ENCODE data around the gene RHEX.
A peak's percentile ranks its signal among the peaks of the same experiment; 100 is the strongest.

The RHEX gene

DNA sequence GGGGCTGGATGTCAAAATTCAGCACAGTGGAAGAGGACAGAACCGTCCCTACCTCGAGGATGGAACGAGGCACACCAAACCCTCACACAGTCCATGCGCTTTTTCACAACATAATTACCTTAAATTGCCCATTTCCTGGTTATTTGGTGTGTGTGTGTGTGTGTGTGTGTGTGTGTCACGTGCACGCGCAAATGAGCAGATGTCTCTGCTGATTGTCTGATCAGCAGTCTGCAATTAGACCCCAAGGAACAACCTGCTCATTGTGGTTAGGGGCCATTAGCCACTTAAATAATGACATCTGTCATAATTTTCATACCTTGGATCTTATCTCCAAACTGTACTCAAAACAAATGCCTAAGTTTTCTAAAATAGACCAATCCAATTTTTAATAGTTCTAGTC lies 41.1 kb downstream of the RHEX start:
- no peak for DNase-seq (ENCODE audit: low read depth)

DNA sequence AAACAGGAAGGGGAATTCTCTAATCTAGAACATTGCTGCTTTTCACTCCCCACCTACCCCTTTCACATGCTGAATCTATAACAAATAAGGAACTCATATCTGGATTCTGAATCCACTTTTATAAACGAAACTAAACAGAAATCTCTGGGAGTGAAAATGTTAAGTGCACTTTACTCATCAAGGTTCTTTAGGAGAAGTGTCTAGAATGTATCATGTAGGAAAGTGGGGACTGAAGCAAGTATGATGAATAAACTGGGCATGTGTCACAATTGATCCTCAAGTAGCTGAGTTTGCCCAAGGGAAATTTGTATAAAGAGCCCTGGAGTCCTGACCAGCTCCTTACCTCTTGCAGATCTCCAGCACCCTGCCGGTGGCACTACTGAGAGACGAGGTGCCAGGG lies 44.4 kb downstream of the RHEX start:
- no peak for DNase-seq (ENCODE audit: low read depth)

DNA sequence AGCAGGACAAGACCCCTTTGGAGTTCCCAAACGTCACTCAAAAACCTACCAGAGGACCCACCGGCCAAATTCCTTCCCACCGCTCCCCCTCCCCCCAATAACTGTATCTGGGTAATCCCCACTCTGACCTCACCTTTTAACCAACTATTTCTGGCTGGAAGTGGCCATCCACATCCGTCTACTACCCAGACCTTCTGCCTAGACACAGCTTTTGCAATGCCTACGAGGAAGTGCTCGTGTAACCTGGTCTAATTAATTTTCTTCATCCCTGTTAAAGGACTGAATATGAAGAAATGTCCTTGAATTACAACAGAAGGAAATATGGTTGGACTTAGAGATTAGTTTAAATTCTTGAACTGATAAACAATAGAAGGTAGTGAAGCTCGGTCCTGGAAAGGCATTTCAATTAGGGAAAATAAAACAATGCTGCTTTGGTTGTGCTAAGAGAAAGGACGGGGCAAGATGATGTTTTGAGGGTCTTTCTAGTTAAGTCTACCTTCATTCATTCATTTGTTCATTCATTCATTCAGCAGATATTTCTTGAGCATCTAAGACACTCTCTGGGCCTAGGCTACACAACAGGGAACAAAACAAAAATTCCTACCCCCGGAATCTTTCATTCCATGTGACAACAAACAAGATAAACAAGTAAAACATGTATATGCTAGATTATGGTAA lies 45.4 kb downstream of the RHEX start:
- no peak for DNase-seq (ENCODE audit: low read depth)

DNA sequence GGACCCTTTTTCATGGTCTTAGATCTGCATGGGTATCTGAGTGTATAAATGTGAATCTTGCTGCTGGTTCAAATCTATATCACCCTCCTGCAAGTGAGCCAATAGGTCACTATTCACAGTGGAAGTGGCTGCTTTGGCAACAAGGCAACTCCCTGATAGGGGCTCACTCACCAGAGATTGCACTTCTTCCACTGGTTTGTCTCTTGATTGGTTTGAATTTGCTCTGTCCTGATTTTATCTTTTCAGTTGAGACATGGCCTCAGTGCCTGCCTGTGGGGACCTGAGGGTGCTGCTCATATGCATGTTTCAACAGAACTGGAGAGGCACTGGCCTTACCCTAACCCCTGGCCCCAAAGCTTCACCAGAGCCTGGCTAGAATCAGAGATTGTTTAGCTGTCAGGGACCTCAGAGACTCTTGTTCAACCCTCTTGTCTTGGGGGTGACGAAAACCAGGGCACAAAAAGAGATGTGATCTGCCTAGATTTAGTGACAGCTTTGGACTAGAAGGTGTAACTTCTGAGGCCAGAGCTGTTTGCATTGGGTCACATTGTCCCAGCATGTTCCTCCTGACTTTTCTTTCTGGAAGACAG lies 47.3 kb downstream of the RHEX start:
- DNase-seq (ENCODE audit: low read depth) = no peak

DNA sequence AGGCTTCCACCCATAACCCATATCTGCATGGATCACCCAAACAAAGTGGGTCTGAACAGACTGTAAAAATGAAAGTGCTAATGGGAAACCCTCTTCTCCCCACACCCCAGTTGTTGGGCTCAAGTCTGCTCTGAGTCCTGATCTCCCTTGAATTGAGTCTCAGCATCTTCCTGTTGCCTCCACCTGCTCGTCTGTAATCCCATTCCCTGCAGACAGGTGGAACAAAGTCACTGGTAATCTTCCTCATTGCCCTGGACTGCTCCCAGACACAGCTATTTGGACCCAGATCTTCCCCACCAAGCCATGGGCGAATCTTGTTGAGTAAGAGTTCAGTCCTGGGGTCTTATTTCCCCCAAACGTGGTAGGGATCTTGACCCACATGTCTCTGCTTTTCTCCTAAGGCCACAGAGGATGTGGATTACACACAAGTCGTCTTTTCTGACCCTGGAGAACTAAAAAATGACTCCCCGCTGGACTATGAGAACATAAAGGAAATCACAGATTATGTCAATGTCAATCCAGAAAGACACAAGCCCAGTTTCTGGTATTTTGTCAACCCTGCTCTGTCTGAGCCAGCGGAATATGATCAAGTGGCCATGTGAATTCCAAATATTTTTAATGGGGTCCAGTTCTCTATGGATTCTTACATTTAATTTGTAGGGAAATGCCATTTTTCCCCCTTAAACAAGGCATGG lies 48.5 kb downstream of the RHEX start:
- DNase-seq (ENCODE audit: low read depth) = no peak

DNA sequence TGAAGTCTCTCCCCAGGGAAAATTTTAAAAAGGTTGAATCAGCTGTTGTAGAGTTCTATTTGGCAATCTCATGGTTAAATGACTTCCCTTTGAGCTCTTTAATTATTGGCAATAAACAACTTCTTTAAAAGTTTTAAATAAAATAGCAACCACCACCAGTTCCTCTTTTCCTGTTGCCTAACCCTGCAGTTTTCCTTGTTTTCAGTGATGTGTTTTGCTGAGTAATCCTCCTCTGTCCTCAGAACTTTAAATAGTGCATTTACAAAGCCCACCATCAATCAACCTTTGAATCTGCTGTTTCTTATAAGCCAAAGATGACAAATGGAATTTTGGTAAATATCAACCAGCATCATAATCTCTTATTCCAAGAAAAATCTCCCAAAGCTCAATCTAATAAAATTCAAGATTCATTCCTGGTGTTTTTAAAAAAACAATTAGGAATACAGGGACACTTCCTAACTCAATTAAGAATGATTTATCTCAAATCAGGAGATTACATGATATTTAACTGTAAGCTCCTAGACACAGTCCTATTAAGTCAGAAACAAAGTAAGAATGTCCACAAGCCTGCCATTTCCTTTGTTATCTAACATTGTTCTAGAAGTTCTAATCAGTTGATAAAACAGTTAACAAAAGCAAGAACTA lies 49.4 kb downstream of the RHEX start:
- DNase-seq (ENCODE audit: low read depth) = no peak

DNA sequence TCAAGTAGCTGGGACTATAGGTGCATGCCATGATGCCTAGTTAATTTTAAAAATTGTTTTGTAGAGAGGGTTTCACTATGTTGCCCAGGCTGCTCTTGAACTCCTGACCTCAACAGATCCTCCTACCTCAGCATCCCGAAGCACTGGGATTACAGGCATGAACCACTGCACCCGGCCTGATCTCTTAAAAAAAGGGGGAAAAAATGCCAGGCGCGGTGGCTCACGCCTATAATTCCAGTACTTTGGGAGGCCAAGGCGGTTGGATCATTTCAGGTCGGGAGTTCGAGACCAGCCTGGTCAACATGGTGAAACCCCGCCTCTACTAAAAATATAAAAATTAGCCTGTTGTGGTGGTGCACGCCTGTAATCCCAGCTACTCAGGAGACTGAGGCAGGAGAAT lies 51.0 kb downstream of the RHEX start:
- DNase-seq (ENCODE audit: low read depth) = no peak

DNA sequence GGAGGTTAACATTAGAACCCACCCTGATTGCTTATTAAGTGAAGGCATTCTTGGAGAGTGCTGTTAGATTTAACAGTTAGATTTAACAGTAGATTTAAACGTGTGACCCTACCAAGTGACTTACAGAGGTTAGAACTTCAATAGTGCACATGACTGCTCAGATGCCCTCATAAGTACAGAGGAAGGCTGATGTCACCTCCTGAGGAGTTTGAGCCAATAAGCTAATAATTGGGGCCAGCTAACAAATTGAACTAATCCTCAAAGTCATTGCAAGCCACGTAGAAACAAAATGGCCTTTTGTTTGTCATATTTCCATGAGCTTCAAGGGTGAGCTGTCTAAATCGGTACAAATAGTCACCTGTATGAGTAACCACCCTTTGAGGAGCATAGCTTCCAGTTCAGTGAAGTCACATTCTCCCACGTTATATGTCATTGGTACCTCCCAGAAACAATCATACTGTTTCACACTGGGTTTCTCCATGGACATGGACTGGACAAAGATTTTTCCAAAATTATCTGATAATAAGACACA lies 52.6 kb downstream of the RHEX start:
- no peak for DNase-seq (ENCODE audit: low read depth)

DNA sequence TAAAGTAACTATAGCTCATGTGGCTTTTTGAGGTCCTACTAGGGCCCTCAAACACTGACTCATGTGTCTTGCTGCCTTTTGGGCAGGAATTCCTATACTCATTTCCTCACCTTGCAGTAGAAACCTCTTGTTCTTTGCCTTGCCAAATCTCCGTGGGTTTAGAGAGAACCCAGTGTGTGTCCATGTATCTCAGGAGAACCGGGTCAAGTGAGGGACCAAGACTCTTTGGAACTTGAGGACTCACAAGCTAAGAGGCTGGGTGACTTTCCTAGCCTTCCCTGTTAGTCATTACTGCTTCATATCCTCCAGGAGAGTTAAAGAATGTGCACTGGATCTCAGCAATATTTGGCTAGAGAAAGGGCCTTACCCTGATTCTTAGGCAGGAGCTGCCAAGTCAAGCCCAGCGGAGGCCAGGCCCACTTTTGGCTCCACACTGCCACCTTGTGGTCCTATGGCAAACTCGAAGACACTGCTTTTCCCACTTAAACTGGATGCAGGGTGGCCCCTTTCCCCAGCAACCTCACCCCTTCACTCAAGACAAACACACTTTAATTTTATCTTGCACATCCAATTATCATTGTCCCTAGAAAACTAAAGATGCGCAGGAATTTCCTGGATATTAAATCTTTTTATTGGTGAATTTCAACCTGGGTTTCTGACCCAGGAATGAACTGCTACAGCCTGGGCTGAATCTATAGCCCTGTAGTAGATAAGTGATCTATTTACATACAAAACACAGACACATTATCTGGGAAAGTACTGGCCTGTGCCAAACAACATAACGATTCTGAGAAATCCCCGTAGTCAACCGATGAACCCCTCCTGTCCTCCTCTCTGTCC lies 53.6 kb downstream of the RHEX start:
- DNase-seq (ENCODE audit: low read depth) = peak; percentile 57

DNA sequence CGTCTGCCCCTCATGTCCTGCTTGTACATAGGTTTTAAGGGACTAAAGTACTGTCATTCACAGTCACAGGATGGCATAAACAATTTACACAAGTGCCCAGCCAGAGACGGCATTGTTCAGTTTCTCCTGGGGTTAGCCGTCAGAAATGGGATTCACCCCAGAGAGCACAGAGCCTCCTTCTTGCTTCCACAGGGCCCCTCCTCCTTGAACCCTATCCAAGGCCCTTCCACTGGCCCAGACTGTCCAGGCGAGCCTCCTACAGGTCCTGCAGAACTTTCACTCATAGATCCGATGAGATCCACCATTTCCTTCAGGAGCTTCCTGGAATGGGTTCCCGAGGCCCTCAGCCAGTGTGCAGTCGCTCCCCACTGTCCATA lies 54.2 kb downstream of the RHEX start:
- no peak for DNase-seq (ENCODE audit: low read depth)

DNA sequence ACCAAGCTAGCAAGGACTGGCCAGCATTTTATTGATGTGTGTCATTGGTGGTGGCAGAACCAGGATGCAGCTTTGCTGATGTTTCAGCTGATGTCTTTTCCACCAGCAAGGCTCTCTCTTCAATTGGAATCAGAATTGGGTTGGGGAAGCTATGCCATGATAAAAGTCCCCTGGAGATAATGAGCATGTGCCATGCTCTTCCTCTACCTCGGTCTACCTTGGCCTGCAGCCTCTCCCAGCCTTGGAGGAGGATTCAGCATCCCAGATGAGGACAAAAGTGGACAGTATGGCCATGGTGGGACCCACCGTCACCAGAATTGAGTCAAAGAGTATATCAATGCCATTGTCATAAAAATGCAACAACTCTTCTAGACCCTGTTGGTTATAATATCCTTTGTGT lies 55.7 kb downstream of the RHEX start:
- no peak for DNase-seq (ENCODE audit: low read depth)

DNA sequence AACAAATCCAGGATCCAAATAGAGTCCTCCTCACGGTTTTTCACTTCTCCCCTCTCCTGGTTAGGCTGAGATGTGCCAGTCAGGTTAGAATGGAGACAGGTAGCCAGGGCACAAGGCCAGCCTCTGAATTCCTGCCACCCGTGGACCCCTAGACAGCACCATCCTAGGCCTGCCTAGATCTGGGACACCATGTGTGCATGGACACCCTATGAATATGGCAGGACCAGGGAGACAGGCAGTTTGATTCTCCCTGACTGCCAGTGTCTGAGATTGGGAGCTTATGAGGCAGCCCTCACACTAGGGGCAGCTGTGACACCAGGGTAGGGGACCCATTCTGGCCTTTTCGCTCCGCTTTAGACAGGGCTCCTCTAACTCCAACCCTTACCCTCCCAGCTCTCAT lies 56.7 kb downstream of the RHEX start:
- DNase-seq (ENCODE audit: low read depth) = no peak

DNA sequence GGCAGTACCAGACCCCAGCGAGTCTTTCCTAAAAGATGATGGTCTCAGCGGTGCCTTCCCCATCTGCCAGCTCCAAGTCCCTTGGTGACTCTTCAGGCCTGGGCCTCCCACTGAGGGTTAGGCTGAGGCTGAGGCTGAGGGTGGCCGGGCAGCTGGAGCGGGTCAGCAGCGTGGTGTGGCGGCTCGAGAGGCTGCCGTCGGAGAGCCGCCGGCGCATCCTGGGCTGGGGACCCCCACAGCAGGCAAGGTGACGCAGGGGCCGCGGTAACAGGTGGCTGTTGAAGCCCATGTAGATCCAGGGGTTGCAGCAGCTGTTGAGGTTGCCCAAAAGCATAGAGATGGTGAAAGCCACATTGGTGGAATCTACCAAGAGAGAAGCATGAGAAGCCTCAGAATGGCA lies 57.2 kb downstream of the RHEX start:
- no peak for DNase-seq (ENCODE audit: low read depth)

DNA sequence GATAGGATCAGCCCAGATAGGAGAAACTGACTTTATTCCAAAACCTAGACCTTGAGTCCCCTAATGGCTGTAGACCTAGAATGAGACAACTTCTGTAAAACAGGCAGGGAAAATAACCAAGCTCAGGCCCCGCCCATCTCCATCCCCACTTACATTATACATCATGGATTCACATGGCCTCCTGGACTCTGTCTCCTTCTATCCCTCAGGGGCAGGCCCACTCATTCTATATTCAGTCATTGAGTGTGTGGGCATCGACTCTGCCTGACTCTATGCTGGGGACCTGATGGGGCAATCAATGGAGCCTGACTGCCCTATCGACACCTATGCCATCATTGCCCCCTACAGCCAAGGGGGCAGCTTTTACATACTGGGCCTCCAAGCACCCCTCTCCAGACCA lies 57.8 kb downstream of the RHEX start:
- no peak for DNase-seq (ENCODE audit: low read depth)

DNA sequence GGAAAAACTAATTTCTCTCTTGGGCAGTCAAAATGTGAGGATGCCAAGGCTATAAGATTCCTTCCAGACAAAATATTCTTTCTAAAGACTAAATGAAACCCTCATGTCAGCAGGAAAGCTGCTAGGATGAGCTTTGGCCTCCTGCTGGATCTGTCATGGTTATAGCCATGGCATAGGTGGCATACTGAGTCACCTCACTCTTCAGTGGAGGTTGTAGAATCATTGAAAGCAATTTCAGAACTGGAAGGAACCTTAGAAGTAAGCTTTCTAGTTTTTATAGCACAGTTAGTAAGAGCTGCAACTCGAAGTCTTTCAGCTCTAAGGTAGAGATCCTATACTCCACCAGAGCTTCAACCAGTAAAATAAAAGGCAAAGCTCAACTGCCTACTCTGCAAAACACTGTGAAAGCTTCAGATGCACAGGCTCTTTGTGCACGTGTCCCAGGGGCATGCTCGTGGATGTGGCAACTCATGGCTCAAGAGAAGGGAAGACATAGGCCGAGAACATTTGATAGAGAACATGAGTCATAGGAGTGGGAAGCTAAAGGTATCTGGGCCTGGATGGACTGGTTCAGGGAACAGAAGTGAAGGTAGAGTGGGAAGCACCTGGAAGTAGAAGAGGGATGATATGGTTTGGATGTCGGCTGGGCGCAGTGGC lies 58.4 kb downstream of the RHEX start:
- no peak for DNase-seq (ENCODE audit: low read depth)

DNA sequence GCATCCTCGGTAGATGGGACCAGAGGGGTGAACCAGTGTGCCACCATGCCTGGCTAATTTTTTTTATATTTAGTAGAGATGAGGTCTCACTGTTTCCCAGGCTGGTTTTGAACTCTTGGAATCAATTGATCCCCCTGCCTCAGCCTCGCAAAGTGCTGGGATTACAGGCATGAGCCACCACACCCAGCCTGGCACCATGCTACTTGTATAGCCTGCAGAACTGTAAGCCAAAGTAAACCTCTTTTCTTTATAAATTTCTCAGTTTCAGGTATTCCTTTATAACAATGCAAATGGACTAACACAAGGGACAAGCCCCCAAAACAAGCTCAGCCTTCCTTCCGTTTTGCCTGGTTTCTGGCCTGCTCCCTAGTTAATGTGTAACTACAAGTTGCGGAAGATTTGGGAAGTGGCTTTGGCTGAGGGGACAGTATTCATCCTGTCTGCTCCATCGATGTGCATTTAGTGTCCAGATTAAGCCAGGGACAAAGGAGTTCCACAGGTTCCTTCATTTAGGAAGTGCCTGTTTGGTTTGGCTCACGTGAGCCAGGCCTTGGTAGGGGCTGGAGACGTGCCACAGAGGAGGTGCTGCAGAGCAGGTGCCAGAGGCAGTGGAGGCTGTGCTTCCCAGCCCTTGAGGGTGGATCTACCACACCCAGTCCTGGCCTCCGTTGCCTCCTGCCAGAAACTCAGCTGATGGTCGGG lies 59.8 kb downstream of the RHEX start:
- no peak for DNase-seq (ENCODE audit: low read depth)

DNA sequence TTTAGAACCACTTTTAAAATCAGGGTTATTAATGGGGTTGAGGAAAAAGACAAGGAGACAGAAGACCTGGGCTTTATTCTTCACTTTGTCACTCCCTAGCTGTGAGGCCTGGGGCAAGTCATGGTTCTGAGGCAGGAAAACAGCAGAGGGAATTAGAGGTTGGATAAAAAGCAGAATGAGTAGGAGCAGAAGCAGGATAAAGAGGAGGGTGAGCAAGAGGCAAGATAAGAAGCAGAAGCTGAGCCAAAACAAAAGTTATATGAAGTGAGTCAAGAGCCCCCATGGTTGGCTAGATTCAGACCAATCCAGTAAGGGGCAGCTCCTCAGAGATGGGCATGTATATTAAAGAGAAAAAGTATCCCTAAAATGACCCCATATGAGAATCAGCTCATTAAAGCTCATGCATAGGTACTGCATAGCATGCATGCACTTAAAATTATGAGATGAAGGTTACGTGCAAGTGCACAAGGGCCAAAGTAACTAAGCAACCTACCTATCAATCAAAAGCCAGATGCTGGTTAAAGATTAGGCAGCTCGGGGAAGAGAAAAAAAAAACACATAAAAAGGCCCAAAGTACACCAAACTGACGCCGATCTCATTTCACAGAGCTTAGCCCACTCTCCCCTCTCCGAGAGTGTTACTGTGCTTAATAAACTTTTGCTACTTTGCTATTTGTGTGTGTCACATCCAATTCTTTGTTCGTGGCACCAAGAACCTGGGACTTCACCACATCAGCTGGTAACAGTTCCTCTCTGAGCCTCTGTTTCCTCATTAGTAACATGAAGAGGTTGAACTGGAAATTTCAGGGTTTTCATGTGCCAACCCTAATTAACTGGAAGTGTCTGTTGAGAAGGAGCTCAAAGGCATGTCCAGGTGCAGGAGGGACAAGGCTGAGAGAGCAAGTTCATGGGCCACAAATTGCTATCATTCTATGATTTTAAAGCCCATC lies 62.0 kb downstream of the RHEX start:
- no peak for DNase-seq (ENCODE audit: low read depth)

DNA sequence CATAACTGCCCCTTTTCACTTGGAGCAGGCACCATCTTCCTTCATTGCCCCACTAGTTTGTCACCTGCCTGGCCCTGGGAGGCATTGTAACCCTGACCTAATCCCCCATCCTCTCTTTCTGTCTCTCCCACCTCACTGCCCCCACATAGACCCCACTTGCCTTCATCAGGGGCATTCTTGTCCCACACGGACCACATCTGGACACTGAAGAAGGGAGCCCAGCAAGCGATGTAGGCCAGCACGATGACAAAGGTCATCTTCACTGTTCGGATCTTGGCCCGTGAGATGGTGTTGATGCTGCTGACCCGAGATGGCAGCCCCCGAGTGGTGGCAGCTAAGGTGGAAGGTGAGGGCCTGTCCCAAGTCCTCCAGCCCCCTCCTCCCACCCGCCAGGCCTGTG lies 62.8 kb downstream of the RHEX start:
- DNase-seq (ENCODE audit: low read depth) = no peak

DNA sequence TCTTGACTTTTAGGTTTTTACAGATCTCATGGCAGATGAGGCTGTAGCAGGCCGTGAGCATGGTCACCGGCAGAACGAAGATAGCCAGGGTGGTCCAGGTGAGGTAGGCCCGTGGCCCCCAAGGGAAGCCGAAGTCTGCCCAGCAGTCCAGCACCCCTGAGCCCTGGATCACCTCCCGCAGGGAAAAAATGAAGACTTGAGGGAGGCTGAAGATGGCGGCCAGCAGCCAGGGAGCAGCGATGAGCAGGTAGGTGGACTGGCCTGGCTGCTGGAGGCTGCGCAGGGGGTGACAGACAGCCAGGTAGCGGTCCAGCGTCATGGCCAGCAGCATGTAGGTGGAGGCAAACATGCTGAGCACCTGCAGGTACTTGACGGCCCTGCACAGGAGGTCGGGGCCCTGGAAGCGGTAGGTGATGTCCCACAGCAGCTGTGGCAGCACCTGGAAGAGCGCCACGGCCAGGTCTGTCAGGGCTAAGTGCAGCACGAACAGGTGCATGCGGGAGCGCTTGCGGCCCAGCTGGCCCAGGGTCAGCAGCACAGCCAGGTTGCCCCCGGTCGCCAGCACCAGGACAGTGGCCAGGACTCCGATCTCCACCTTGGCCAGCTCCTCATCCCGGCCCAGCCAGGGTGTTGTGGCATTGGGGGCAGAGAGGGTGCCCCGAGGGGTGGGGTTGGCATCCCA lies 63.4 kb downstream of the RHEX start:
- no peak for DNase-seq (ENCODE audit: low read depth)

Data from HS-5 (cell line).